ENCODE data around the gene CATSPERB.
"Not testable (repeated sequence)": the region's sequence is repeated elsewhere in the genome, so short reads cannot be mapped to it uniquely, and the experiment has no call there.

CATSPERB gene

GRCh38 chr14:91731986-91732385 lies at the start of gene CATSPERB:
TSS of gene CATSPERB (minus strand) at chr14:91732086. CDS start at chr14:91729479, 2,607 bp downstream.
- DNase-seq = no peak

- DNase-seq = no peak
Observed at GRCh38 chr14:91780452-91780851, 48.6 kb upstream of the CATSPERB start.

GRCh38 chr14:91778217-91778616 lies 46.3 kb upstream of the CATSPERB start:
- DNase-seq = no peak

GRCh38 chr14:91774140-91775096 lies 42.5 kb upstream of the CATSPERB start:
- no peak for DNase-seq

GRCh38 chr14:91770185-91770584 lies 38.3 kb upstream of the CATSPERB start:
- peak; percentile 22 for DNase-seq

- DNase-seq = peak; percentile 87
Observed at GRCh38 chr14:91755570-91756295, 23.8 kb upstream of the CATSPERB start.

- DNase-seq = no peak
Observed at GRCh38 chr14:91754819-91755218, 22.9 kb upstream of the CATSPERB start.

GRCh38 chr14:91754185-91754584 lies 22.3 kb upstream of the CATSPERB start:
- DNase-seq = no peak

GRCh38 chr14:91753501-91754128 lies 21.7 kb upstream of the CATSPERB start:
- no peak for DNase-seq

- no peak for DNase-seq
Observed at GRCh38 chr14:91752961-91753360, 21.1 kb upstream of the CATSPERB start.

GRCh38 chr14:91751719-91752118 lies 19.8 kb upstream of the CATSPERB start:
- DNase-seq = no peak

GRCh38 chr14:91750634-91751198 lies 18.8 kb upstream of the CATSPERB start:
- DNase-seq = no peak

- DNase-seq = no peak
Observed at GRCh38 chr14:91749868-91750267, 18.0 kb upstream of the CATSPERB start.

- DNase-seq = no peak
Observed at GRCh38 chr14:91748049-91748448, 16.2 kb upstream of the CATSPERB start.

- no peak for DNase-seq
Observed at GRCh38 chr14:91745344-91745743, 13.5 kb upstream of the CATSPERB start.

- DNase-seq = no peak
Observed at GRCh38 chr14:91744068-91744480, 12.2 kb upstream of the CATSPERB start.

GRCh38 chr14:91743305-91743653 lies 11.4 kb upstream of the CATSPERB start:
- no peak for DNase-seq

- no peak for DNase-seq
Observed at GRCh38 chr14:91742621-91743304, 10.9 kb upstream of the CATSPERB start.

GRCh38 chr14:91739867-91740266 lies 8.0 kb upstream of the CATSPERB start:
- not testable (repeated sequence) for DNase-seq

GRCh38 chr14:91737619-91738018 lies 5.7 kb upstream of the CATSPERB start:
- no peak for DNase-seq

GRCh38 chr14:91732859-91733477 lies 1.1 kb upstream of the CATSPERB start:
- no peak for DNase-seq

GRCh38 chr14:91732439-91732838 lies 553 bp upstream of the CATSPERB start:
- DNase-seq = no peak
